Stimulated activated CD4-positive, alpha-beta T cell treated with anti-CD3 and anti-CD28 coated beads, Interleukin-4, amount 100 ng/mL, for 1 hour (primary cell): ENCODE results near the gene MICU1.
"Not testable (repeated sequence)": the region's sequence is repeated elsewhere in the genome, so short reads cannot be mapped to it uniquely, and the experiment has no call there.

Source experiments
- DNase-seq: peaks from one replicate; pipeline ENCODE4 v3.0.0-alpha.2; 2020

The MICU1 gene

DNA sequence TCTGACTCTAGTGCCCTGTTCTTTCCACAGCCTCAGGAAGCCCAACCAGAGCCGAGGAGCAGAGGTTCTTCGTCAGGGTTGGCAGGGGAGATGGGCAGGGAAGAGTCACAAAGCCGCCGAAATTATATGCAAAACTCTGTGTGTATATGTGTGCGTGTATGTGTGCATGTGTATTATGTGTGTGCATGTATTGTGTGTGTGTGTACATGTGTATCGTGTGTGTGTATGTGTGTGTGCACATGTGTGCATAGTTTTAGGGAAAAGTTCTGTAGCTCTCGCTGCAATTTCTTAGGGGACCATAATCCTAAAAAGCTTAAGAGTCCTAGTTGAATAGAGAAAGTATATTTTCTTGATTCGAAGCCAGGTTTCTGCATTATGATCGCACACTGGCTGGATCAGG lies 288.2 kb downstream of the MICU1 start:
- no peak for DNase-seq

DNA sequence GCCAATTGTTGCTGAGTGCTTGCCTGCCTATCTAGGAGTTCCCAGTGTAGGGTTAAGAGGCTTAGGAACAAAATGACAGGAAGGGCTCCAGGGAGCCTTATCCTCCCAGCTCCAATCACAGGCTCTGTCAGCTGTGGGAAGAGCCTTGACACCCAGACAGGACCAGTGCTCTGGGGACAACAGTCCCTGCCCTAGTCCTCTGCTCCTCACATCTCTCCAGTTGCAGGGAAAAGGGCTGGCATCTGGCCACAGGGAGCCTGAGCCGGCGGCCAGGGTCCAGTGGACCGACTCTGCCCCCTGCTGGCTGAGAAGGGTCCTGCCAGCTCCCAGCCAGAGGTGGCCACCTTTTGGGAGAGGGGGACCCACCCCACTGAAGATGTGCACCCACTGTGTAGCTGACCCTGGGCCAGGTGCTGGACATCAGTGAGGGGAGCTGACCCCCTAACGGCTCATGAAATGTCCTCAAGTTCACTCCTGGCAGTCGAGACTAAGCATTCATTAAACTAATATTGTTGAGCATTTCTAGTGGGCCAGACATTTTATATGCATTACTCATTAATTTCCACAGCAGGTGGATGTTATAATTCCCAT lies 288.7 kb downstream of the MICU1 start:
- peak; percentile 71 for DNase-seq

DNA sequence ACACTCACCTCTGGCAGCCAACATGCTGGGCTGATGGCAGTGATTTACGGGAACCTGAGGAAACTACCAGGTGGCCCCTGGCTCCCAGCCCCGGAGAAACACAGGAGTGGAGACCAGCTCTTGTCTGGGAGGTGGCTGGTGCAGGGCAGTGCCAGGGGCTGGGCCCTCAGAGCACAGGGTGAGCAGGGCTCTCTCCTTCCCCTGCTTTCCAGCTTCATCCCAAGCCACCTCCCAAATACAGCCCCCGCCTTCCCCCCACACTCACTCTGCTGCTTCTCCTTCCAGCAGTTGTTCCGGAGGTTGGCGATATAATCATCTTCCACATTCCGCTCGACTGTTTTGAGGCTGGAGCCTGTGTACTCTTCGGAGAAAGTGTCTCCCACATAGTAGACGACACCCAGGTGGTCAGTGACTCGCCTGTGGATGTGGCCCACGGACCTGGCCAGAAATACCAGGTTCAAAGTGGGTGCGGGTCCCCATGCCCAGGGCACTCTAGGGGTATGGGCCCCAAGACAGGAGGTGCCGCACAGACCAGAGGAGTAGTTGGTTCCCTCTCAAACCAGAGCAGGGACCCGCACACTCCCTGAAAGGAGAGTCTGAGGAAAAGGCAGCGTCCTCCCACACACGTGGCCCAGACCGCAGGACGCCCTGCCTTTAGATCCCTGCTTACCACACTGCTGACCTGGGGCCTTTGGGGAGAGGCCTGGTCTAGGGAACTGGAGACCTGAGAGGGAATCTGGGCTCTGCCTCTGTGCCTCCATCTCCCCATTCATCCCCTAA lies 289.4 kb downstream of the MICU1 start:
- no peak for DNase-seq

DNA sequence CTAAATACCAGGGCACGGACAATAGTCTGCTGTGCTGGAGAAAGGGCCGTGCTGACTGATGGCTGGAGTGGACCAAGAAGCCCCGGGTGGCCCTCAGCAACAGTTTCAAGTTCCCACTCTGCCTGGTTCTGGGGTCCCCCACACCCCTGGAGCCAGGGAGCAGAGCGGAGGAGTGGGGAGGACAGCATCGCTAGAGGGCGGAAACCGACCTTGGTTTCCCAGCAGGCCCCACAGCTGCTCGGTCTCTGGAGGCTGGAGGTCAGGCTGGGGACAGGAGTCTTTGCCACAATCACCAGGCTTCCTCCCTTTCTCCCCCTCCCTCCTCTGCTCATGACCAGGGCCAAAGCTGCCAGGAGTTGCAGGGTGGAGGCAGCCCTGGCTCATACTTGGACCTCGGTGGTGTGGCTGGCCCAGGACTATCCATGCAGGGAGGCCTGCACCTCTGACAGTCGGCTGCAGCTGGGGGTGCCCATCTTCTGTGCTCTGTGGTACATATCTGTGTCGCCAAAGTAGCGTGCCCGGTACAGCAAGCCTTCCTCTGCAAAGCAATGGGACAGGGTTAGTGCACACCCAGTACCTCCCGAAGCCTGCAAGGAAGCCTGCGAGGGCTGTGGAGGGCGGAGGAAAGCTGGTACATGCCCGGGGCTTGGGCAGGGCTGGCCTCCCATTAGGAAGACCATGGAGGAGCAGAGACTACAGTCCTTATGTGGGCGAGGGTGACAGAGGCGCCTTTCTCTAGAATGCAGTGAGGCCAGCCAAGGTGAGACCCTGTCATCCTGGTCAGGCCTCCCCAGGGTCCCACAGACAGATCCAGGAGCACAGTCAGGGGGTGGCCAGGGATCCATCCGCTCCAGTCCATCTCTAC lies 290.3 kb downstream of the MICU1 start:
- DNase-seq = no peak

DNA sequence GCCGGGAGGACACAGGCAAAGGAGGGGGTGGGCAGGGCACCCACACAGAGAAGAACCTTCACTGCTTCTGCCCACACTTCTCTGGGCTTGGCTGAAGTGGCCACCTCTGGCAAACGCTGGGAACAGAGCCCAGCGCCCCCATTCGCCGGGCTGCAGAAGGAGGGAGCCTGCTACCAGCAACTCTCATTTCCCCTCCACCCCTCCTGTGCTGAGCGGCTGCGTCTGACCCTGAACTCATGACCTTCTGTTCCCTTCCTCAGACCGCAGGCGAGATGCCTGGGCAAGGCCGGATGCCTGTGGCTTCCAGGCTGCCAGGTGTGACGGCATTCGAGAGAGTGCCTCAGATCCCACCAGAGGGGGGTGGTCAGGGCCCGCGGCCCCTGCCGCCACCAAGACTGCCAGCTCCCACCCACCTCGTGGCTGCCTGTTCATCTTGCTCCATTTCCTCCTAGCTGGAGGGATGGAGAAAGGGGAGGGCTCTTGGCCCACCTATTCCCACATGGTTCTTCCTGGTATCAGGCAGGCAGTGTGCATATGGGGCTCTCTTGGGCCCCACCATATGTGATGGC lies 291.0 kb downstream of the MICU1 start:
- peak; percentile 50 for DNase-seq

DNA sequence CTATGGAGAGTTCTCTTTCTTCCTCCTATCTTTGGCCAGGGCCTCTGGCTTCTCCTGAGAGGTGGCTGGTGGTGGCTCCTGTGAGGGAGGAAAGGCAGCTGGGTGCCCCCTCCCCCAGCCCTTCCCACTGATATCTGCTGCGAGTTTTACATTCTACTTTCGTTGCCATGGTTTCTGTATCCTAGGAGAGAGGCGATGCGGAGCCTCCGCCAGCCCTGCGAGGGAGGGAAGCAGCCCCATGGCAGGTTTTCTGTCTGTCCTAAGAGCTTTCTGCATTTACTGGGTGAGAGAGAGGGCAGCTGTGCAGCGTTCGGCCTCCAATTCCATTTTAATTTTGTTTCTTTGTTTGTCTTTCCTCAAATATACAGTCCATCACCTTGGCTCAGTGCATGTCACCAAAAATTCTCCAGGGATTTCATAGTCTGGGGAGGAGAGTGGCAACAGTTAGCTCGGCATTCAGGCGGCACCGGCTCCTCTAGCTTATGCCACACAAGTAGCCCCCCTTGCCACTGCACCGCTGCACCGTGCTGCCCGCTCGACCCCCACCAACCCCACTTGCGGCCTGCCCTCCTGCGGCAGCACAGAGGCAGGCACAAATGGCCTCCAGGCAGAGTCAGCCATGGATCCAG lies 291.6 kb downstream of the MICU1 start:
- DNase-seq = no peak

DNA sequence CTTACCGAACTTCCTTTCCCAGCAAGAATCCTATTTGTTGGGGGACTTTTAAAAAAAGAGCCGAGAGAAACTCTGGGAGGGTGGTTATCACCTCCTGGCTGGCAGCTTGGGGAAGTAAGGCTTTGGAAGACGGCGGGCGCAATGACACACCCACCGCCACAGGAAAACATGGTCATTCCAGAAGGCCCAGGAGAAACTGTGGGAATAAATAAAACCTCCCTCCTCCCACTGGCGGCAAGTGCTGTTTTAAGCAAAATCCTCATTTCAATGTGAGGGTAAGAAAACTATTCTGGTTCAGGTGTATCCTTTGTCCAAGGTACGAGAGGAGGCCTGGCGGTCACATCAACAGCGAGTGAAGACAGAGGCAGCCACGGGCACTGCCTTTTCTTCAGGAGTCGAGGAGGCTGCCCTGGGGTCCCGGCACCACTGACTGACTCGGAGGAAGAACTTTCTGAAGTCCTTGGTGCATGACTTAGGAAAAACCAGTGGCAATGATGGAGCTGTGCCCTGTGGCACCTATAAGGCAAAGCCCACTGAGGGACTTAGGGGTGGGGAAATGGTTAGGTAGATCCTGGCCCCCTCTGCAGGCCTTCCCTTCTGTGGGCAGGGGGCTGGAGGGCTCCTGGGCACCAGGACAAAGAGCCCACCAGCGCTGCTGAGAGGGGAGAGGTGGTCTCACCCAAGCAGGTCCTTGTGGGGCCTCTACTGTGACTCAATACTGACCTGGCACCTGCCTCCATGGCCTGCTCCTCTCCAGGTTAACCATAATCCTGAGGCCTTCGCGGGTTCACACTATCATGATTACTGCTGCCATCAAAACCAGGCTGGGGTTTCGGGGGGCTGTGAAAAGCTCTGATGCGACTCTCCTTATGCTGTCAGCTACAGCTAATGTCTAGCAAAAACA lies 292.5 kb downstream of the MICU1 start:
- no peak for DNase-seq

DNA sequence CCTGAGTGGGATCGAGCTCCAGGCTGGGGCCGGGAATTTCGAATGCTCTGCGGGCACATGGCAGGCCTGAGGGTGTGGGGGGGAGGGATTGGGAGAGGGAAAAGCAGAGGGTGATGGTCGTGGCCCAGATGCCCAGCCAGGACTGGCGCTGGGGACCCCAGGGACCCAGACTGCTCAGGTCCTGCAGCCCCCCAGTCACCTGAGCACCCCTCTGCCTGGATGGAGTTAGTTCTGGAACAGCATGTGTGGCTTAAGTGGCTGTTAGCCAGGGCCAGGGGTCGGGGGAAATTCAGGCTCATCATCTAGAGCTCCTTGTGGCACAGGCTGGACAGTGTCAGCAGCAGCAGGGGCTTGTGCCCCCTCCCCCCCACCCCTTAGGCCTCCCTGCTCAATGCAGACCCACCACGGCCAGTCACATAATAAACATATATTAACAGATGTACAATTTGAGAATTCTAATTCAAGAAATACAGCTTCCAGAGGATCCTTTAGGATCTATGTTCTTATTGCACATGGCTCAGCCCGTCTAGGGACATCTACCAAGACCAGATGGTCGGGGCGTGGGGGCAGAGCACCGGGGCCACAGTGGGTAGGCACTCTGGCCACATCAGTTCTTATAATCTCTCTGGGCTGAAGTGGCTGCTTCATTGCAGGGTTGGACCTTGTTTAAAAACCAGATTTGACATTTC lies 293.3 kb downstream of the MICU1 start:
- no peak for DNase-seq

DNA sequence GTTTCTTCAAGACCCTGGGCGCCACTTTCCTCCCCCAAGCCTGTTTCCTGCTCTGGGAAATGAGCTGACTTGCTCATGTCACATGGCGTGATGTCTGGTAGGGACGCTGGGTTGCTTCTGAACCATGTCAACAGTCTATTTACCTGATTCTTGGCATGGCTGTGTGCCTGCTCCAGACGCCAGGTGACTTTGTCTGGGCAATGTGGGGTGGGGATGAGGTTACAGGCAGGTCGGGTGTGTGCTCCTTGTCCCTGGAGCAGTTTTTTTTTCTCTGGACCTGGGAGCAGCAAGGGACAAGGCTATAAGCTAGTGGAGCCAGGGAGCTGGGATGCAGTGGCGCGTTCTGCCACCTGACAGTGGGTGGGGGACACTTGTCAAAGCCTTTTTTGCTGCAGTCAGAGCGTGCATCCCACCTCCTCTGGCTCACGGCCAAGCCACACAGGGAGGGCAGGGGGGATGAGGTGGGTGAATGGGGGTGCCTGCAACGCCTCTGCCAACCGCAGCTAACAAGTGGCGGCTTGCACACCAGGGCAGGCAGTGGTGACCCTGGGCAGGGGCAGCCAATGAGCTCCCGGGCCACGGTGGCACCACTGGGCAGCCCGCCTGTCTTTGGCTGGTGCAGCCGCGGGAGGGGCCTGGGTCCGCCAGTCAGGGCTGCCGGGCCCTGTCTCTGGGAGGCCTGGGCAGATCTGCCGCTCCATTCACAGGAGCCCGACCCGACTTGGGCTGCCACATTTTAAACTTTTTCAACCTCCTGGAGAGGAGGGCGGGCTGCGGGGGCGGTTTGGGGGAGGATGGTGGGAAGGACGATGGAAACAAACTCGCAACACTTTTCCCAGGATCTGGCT lies 294.1 kb downstream of the MICU1 start:
- DNase-seq = peak; percentile 86

DNA sequence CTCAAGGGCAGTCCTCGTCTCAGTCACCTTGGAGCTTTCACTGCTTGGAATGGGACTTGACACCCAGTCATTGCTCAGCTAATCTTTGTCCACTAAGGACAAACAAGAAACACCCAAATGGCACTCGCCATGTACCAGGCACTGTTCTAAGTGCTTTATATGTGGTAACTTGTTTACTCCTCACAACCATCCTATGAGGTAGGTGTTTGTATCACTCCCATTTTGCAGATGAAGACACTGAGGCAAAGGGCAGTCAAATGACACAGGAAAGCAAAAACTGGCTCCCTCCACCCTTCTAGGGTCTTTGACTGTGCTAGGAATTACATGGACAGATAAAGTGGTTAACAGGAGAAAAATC lies 295.8 kb downstream of the MICU1 start:
- DNase-seq = no peak

DNA sequence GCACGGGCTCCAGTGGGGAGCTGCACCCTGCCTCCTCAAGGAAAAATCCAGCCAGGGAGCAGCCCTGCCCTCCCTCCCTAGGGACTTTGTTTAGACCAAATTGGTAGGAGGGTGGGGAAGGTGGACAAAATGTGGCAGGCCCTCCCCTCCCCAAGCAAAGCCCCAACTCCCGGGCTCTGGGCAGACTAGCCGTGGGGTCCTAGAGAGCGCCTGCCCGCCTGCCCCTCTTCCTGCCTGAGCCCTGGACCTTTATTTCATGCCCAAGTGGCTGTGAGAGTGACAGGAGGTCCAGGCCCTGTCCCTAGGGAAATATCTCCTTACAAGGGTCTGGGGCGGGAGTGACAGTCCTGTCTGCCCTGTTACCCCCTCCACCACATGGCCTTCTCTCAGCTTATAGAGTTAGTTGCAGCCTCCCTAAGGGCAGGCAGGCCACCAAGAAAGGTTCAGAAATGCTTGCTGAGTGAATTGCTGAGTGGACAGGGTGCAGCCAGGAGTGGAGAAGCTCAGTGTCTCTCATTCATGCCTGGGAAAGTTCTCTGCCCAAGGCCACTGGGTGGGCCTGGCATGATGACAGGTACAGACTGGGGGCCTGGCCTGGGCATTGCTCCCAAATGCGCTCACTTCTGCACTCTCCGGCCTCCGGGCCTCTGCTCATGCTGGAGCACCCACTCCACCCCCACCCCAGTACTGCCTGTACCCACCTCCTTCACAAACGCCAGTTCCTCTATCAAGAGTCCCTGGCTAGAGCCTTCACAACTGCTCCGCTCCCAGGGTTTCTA lies 296.4 kb downstream of the MICU1 start:
- DNase-seq = no peak

DNA sequence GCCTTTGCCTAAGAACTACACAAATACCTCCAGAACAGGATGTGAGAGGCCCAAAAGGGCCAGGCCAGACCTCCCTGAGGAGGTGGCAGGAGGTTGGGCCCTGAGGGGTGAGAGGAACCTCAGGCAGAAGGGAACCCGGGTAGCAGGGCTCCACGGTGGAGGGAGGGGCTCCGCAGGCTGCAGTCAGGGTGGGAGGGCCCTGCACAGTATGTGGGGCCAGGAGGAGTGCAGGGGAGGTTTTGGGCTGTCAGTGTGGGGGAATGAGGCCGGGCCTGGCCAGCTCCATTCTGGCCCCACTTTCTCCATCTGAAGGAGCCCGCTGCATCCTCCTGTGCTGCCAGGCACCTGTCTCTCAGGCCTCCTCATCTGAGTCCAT lies 297.1 kb downstream of the MICU1 start:
- no peak for DNase-seq

DNA sequence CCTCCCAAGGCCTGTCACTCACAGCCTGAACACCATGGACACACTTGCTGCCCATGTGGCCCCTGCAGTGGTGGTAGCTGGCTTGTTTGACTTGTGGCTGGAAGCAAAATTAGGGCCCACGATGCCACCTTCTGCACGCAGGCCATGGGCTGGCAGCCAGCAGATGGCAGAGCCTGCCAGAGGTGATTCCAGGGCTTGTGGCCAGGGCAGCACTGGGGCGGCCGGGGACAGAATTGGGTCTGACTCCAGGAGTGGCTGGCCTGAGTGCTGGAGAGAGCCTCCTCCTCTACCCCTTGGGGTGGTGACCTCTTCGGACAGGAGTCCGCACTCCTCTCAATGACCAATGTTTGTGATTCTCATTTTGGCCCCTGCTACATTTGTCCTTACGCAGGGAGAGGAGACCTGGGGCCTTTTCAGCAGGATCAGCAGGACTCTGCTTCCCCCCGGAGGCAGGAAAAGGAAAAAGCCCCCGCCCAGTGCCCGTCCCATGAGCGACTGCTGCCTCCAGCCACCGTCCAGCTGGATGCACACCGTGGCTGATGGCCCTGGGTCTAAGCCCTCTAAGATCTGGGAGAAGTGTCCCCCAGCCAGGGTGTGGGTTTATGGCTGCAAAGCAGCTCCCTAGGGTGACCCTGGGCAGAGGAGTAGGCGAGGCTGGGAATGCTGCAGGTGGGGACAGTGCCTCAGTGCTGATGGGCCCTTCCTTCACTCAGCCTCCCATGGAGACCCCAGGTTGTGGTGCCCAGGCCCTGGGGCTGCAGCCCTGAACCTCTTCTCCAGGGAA lies 297.6 kb downstream of the MICU1 start:
- DNase-seq = no peak

DNA sequence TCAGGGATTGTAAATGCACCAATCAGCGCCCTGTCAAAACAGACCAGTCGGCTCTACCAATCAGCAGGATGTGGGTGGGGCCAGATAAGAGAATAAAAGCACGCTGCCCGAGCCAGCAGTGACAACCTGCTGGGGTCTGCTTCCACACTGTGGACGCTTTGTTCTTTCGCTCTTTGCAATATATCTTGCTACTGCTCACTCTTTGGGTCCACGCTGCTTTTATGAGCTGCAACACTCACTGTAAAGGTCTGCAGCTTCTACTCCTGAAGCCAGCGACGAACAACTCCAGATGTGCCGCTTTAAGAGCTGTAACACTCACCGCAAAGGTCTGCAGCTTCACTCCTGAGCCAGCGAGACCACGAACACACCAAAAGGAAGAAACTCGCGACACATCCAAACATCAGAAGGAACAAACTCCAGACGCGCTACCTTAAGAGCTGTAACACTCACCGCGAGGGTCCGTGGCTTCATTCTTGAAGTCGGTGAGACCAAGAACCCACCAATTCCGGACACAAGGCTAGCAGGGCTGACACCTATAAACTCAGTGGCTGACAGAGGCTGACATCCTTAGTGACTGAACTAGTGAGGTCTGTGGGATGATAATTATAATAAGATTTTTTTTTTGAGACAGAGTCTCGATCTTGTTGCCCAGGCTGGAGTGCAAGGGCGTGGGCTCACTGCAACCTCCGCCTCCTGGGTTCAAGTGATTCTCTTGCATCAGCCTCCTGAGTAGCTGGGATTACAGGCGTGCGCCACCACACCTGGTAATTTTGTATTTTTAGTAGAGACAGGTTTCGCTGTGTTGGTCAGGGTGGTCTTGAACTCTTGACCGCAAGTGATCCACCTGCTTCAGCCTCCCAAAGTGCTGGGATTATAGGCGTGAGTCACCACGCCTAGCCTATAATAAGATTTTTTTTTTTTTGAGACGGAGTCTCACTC lies 298.9 kb downstream of the MICU1 start:
- DNase-seq = peak; percentile 64

DNA sequence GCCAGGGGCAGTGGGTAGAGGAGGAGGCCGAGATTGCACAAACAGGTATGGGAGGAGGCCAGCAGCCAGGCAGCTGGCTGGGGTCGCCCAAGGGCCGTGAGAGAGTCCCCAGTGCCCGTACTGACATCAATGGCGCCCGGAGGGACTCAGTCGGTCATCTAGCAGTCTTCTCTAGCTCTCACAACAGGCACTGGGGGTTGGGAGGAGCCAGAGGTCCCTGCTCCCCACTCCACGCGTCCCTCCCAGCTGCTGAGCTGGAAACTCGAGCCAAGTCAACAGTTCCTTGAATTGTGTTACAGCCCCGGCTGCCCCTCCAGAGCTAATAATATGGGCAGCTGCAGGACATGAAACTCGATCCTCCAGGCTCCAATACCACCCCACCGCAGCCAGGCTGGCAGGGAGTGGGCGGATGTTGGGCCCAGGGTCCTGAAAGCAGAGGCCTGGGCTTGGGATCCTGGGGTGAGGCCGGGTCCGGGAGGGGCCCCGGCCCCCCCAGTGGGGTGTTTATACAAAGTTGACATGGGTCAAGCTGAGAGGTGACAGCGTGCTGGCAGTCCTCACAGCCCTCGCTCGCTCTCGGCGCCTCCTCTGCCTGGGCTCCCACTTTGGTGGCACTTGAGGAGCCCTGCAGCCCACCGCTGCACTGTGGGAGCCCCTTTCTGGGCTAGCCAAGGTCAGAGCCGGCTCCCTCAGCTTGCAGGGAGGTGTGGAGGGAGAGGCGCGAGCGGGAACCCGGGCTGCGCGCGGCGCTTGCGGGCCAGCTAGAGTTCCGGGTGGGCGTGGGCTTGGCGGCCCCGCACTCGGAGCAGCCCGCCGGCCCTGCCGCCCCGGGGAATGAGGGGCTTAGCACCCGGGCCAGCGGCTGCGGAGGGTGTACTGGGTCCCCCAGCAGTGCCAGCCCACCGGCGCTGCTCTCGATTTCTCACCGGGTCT lies 300.4 kb downstream of the MICU1 start:
- DNase-seq = not testable (repeated sequence)

DNA sequence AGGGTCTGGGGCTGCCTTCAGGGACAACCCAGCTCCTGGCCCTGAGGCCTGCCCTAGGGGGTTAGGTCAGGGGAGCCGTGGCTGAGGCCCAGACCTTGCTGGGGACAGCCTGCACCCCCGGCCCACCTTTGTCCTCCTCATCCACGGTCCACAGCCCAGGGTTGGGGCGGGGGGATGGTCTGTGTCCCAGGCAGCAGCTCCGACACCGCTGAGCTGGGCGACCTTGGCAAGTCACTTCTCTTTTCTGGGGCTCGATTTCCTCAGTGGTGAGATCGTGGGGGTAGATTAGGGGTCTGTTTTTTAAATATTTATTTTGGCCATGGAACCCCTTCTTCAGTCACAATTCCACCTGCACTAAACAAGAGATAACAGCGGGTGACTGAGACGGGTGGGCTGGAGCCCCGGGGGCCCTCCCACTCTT lies 302.1 kb downstream of the MICU1 start:
- no peak for DNase-seq
